CD4-positive, alpha-beta T cell treated with Interleukin-10 for 1 hour (primary cell): Measurements from ENCODE around the gene CFAP47.

Experiments
- DNase-seq: peaks from one replicate; pipeline ENCODE4 v3.0.0-alpha.2; 2020

CFAP47 gene

DNA sequence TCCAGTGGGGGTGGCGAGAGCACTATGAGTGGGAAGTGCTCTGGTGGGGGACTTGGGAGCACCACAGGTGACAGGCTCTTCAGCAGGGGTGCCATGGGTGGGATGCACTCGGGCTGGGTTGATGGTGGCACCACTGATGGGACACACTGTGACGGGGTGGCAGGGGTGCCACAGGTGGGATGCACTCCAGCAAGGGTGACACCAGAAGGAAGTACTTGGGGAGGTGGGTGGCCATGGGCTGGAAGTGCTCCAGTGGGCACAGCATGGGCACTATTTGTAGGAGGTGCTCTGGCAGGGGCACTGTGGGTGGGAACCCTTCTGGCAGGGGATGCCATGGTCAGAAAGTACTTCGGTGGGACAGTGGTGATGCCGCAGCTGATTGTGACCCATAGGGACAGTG, 346.6 kb downstream of the CFAP47 start:
- no peak for DNase-seq

DNA sequence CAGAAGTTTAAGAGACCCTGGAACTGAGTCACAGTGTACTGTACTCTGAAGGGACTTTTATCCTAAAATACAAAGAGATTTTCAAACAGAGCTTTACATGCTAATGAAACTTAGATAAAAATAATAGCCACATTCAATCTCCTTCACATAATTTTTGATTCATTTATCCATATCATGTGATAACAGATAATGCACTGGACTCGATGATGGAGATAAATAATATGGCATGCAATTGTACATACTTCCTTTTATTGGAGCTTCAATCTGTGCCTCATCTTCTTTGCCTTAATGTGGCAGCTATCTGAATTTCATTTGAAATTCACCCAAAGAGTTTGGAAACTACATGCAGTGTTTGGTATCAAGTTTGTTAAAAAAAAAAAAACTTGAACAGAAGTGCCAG, 390.6 kb downstream of the CFAP47 start:
- no peak for DNase-seq

DNA sequence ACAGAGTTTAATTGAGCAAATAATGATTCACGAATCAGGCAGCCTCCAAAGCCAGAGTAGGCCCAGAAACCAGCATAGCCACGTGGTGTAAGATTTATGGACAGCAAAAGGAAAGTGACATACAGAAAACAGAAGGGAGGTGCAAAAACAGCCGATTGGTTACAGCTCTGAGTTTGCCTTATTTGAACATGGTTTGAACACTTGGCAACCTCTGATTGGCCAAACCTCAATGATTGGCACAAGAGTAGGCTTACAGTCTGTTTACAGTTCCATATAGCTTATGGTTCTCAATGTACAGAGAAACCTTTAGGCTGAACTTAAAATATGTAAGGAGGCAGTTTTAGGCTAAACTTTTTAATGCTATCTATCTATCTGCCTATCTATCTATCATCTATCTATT, 394.8 kb downstream of the CFAP47 start:
- DNase-seq: no peak

DNA sequence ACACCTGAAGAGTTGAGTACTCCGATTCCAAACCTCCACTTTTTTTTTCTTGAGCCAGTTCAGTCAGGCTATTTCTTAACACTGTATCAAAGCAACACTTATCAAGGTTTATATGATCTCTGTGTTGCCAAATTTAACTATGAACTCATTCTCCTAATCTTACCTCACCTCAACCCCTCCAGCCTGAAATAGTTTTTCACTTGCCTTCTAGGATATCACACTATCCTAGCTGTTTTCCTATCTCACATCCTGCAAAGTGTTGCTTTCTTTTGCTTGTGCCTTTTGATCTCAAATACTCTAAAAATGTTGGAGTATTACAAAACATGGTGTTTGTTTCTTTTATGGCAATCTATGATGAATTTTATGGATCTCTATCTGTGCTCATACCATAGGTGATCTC, 415.0 kb downstream of the CFAP47 start:
- no peak for DNase-seq

DNA sequence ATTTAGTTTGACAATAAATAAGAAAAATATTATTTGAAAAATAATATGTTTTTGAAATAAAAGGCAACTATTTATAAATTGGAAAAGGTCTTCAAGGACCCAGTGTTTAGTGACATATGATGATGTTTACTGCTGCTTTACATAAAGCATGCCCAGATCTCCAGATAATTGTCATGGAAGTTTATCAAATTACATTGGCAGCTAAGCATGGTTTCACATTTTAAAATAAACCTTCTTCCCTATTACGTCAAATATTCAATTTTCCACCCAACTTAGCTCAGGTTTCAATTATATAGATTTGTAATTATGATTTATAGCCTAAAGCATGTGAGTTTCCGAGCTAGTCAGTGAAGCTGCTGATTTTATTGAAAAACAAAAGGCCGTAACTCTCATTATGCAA, 417.2 kb downstream of the CFAP47 start:
- no peak for DNase-seq

DNA sequence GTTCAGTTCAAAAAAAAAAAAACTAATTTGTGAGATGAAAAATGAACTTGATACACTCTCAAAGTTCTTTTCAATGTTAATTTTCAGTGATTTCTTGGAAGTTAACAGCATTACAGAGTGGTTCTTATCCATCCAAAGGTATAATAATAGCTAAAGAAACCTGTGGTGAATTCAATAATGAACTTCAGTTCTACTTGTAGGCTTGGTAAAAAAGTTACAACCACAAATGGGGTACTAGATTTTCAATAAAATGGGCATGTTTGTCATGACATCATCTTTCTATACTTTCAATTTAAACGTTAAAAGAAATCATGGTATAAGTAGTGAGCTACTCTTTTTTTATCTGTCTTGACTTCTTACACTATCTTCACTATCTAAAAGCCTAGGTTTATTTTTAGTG, 424.8 kb downstream of the CFAP47 start:
- no peak for DNase-seq

DNA sequence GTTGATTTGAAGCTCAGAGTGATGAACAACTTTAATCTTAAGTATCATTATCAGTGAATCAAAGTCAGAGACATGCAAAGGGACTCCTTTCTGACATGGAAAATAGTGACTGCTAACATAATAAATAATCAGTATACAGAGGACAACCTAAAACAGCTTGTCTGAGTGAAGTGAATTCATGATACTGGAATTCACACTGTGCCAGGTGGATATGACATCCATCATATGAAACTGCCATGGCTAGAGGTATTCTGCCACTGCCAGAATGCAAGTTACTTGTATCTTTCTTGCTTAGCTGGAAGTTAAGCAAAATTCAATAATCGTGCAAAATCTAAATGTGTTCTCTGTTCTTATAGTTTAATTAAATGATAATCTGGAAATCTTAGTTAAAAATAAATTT, 429.0 kb downstream of the CFAP47 start:
- DNase-seq: no peak

DNA sequence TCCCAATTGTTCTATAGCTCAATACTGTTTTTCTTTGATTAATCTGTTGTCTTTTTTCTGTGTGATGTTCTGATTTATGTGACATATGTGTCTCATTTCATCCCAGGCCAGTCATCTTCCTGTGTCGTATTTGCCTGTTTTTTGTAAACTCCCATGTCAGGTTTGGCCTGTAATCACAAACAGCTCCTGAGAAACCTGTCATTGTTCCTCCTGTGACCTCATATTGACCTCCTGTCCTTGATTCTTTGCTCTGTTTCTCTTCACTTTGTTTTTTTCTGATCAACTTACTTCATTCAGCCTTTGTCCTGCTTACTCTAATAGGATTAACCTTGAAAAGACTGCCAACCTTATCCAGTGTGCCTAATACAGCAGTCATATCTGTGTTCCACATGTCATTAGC, 438.3 kb downstream of the CFAP47 start:
- no peak for DNase-seq

DNA sequence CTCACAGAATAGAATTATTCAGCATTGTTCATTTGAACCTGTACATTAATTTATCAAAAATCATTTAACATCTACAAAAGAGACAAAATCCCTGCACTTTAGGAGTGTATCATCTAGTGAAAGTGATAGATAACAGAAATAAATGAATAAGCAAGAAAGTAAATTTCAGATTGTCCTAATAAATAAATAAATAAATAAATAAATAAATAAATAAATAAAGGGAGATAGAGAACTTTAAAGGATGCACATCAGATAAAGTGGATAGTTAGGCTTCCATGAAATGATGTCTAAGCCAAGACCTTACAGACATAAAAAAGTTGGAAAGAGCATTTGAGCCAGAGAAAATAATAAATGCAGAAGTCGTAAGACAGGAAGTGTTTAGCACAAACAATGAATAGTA, 444.7 kb downstream of the CFAP47 start:
- DNase-seq: no peak

DNA sequence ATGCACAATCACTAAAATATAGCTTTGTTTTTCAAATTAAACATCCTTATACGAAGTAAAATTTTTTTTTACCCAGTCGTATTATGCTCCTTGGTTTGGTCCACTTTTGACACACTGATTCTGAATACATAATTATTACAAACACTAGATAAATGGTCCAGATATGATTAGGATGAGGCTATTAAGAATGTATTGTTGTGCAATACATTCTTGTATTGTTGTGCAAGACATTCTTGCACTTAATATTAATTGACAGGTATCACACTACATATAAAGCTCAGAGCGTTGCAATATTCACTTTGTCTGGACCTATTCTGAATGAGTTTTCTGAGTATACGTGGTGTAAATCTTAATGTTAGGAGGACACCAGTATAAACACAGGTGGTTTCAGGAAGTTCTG, 464.0 kb downstream of the CFAP47 start:
- no peak for DNase-seq

DNA sequence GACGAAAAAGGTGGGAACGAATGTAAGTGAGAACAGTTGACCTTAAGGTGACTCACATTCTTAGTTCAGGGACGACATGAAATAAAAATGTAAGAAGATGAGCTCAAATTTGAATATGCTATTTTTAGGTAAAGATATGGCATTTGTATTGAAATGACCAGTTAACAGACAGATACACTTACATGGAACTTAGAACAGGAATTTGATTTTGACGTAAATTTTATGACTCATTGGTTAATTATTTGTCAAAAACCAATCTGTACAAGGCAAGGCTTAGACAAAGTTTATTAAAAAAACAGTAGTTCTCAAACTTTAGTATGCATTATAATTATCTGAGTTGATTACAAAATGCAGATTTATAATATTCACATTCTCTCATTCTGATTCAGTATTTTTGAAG, 469.4 kb downstream of the CFAP47 start:
- no peak for DNase-seq

DNA sequence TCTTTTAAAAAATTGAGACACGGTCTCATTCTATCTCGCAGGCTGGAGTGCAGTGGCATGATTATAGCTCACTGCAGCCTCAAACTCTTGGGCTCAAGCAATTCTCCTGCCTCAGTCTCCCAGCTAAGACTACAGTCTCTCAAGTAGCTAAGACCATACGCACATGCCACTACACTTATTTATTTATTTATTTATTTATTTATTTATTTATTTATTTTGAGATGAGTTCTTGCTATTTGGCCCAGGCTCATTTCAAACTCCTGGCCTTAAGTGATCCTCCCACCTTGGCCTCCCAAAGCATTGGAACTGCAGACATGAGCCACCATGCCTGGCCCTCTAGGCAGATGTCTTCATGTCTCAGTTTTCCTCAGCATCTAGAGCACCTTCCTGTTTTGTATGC, 482.2 kb downstream of the CFAP47 start:
- no peak for DNase-seq

DNA sequence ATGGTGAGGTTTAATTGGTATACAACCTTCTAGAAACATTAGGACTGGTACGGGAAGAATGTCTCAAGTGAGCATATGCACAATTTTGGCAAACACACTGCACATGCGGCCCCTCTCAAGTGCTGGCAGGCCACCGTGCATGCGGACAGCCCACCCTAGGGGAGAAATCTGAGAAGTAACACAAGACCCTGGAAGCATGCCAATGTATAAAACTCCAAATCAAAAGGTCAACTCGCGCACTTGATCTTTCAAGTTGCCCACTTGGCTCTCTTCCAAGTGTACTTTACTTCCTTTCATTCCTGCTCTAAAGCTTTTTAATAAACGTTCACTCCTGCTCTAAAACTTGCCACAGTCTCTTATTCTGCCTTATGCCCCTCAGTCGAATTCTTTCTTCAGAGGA, 488.3 kb downstream of the CFAP47 start:
- DNase-seq: no peak

DNA sequence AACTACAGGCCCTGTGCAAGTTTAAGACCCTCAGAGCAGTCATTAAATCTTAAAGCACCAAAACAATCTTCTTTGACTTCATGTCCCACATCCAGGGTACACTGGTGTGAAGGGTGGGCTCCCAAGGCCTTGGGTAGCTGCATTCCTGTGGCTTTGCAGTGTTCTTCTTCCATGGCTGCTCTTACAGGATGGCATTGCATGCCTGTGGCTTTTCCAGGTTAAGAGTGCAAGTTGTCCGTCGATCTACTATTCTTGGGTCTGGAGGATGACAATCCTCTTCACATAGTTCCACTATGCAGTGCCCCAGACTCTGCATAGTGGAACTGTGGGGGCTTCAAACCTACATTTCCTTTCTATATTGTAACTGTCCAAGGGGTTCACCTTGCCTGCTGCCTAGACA, 494.5 kb downstream of the CFAP47 start:
- DNase-seq: no peak

DNA sequence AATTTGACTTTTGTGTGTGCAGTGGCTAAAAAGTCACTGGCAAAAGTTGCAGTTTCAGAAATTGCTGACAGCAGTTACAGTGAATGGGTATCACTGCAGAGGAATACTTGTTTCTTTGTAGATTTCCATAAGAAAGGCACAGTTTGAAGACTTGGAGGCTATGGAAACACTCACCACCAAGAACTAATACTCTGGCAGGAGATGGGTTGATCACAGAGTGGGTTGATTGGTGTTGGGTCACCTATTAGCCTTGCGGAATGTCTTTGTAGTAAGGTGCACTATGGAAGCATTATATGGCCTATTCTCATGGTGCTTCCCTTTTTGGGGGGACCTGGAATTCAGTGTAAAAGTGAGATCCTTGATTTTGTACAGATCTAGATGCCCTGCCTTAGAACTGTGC, 502.8 kb downstream of the CFAP47 start:
- no peak for DNase-seq

DNA sequence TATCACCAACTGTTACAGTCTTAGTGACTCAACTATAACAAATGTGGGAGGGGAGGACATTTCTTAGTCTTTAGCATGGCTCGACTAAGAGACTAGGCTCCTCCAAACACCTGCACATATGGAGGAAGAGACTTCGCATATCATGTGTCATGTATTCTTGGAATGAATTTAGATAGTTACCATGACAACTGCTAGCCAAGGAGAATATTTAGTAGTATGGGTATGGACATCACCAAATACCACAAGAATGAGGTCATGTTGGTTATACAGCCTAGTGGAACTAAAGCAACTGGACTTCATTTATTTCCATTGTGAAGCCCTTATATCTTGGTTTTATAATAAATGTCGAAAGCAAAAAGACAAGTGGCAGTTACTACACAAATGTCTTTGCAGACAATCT, 512.3 kb downstream of the CFAP47 start:
- no peak for DNase-seq

DNA sequence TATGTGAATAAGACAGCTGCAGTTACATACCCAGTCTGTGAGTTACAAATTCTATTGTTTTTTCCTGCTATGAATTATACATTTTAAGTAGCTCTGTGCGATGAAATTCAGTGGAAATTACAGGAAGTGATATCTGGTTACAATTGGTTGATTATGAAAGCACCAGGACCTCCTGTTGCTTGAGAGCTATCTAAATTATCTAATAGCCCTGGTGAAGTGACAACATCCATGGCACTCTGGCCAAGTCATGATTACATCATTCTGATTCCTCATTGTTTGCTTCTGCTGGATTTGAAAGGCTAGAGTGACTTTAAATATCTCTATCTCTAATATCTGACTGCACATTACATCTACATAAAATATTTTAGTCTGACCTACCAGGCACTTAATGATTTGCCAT, 515.0 kb downstream of the CFAP47 start:
- no peak for DNase-seq
